Gastroesophageal sphincter (tissue), 4 donors: Measurements from ENCODE around the gene CNTNAP2. TPM values are rescaled to one million over a fixed set of nuclear protein-coding genes. Genes with fewer than 3 reads are reported as not detected.

Experiments used
- ATAC-seq: fragments of 150-250 bp; one replicate; pipeline ENCODE4 v1.9.1; 2016; ENCODE audit warnings: mild to moderate bottlenecking, moderate library complexity
- H3K27ac ChIP-seq, 4 donors: fragments of 200-600 bp; sonication (generic) in 3 of 4; 1 replicate in 3 of 4; 2 replicates in 1 of 4; pipeline ENCODE4 v1.5.1; 2016 to 2019
- H3K27me3 ChIP-seq: fragments of 200-600 bp; sonication (generic); one replicate; pipeline ENCODE4 v1.5.1; 2019
- H3K36me3 ChIP-seq, 2 donors: fragments of 200-600 bp; sonication (generic); one replicate each; pipeline ENCODE4 v1.5.1; 2019; ENCODE audit warnings: control low read depth in 1 of 2
- H3K4me1 ChIP-seq, 3 donors: fragments of 200-600 bp; sonication (generic); 1 replicate in 2 of 3; 2 replicates in 1 of 3; pipeline ENCODE4 v1.5.1; 2016 to 2019; ENCODE audit warnings: control low read depth in 2 of 3
- H3K4me3 ChIP-seq, 2 donors: fragments of 200-600 bp; sonication (generic); one replicate each; pipeline ENCODE4 v1.5.1; 2019; ENCODE audit warnings: mild to moderate bottlenecking in 1 of 2, moderate library complexity in 1 of 2
- H3K9me3 ChIP-seq, 3 donors: fragments of 200-600 bp; sonication (generic); one replicate each; pipeline ENCODE4 v1.5.1; 2017 to 2019; ENCODE audit warnings: control low read depth in 2 of 3
- CTCF ChIP-seq, 4 experiments: fragments of 200-600 bp in 2 of 4; fragments of 450-650 bp in 2 of 4; sonication (generic) in 1 of 4; IDR thresholded peaks; one replicate each; pipeline ENCODE4 v1.5.1; 2017 to 2019; ENCODE audit warnings: antibody characterized with exemption in 4 of 4, mild to moderate bottlenecking in 2 of 4, moderate library complexity in 2 of 4
- EP300 ChIP-seq: sonication (generic); formaldehyde crosslinking; IDR thresholded peaks from one replicate; pipeline ENCODE4 v1.6.1; 2017; ENCODE audit warnings: antibody characterized with exemption, mild to moderate bottlenecking
- POLR2A ChIP-seq, 2 donors: fragments of 450-650 bp; IDR thresholded peaks; one replicate each; pipeline ENCODE4 v1.6.1; 2017; ENCODE audit warnings: antibody characterized with exemption in 2 of 2, mild to moderate bottlenecking in 2 of 2, moderate library complexity in 1 of 2
- POLR2AphosphoS5 ChIP-seq: sonication (generic); formaldehyde crosslinking; IDR thresholded peaks from one replicate; pipeline ENCODE4 v1.6.1; 2017; ENCODE audit warnings: antibody characterized with exemption
- WGBS, 2 donors: methylation state at CpG; one replicate each; pipeline ENCODE4 v1.1.5; 2018; ENCODE audit warnings: low coverage in 1 of 2; 5-methylcytosine and 5-hydroxymethylcytosine counted together
- total RNA-seq, 4 donors: library from RNA; depleted of rRNA; stranded (reverse); fragments of >200 nt; gene quantifications; one replicate each; pipeline ENCODE4 v1.1.0, GENCODE V29; 2016

CNTNAP2 gene
- total RNA-seq, 4 donors from 2014 or later: 1.5 to 8.9 (median 3.2) TPM

DNA sequence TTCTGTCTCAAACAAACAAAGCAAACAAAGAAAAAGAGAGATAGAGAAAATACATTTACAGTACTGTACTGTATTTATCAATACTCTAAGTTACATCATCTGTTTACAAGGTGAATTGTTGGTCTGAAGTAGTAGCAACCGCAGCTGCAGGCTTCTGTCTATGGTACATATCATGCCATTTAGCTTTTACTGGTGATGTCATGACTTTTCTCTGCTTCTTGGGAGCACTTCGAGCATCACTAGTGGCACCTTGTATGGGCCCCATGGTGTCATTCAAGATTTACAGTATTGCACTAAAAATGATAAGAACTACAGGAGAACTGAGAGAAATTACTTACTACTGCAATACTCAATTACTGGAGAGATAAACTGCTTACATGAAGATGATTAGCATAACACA lies 826.9 kb downstream of the CNTNAP2 start:
- Histone ChIP-seq H3K4me3 (no peak overlapping the region), H3K36me3 (no peaks in the 10 kb centered on the region), H3K4me1 (no peaks in the 10 kb centered on the region), H3K9me3 (no peaks in the 10 kb centered on the region), H3K27me3 (no peaks in the 10 kb centered on the region), H3K27ac (no peak overlapping the region)
- WGBS, 2 donors: 73 to 85% methylated on average over 2 of the region's 2 CpGs
- TF ChIP-seq CTCF (IDR thresholded peaks at IDR 0.05) (no peak), POLR2AphosphoS5 (no peak), POLR2A (IDR thresholded peaks at IDR 0.05) (no peak), EP300 (no peak)
- ATAC-seq: no peak

- no peaks in the 10 kb centered on the region for H3K36me3 ChIP-seq
- no peaks in the 10 kb centered on the region for H3K9me3 ChIP-seq
- ATAC-seq: no peak
- no peaks in the 10 kb centered on the region for H3K4me1 ChIP-seq
- H3K4me3 ChIP-seq: no peak overlapping the region
- H3K27me3 ChIP-seq: no peaks in the 10 kb centered on the region
- WGBS, 2 donors: 64% methylated on average over 1 of the region's 1 CpG; no CpG with 5 or more reads in 1 of the 2 donors
- no peak for TF ChIP-seq POLR2A (IDR thresholded peaks at IDR 0.05)
- no peak for TF ChIP-seq POLR2AphosphoS5
- no peak for TF ChIP-seq CTCF (IDR thresholded peaks at IDR 0.05)
- no peak for TF ChIP-seq EP300
- no peak overlapping the region for H3K27ac ChIP-seq
Observed at GRCh38 chr7:146948703-146949102, 832.1 kb downstream of the CNTNAP2 start.

DNA sequence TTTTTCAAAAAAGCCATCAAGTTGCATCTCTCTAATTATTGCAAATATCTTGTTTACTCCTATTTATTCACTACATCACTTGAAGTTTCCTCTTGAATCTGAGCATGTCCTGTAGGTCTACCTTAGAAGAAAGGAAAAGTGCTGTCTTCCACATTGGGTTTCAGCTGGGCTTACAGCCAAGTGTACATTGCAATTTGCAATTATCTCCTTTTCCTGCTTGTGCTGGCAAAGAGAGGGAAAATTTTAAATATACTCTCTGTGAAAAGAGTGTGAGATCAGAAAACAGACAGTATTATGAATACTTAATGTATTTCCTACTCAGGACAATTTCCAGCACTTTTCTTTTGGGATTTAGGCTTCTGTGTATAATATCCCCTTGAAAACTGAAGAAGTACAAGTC lies 839.7 kb downstream of the CNTNAP2 start:
- no peaks in the 10 kb centered on the region for H3K36me3 ChIP-seq
- TF ChIP-seq EP300 (no peak), POLR2AphosphoS5 (no peak), POLR2A (IDR thresholded peaks at IDR 0.05) (no peak), CTCF (IDR thresholded peaks at IDR 0.05) (no peak)
- H3K4me3 ChIP-seq: no peak overlapping the region
- ATAC-seq: no peak
- H3K9me3 ChIP-seq: no peaks in the 10 kb centered on the region
- no peaks in the 10 kb centered on the region for H3K4me1 ChIP-seq
- H3K27ac ChIP-seq: no peak overlapping the region
- no peaks in the 10 kb centered on the region for H3K27me3 ChIP-seq

GRCh38 chr7:146956853-146957252 lies 840.3 kb downstream of the CNTNAP2 start:
- no peaks in the 10 kb centered on the region for H3K9me3 ChIP-seq

More at GRCh38 chr7:146956853-146957252, 840.3 kb downstream of the CNTNAP2 start:
- Histone ChIP-seq H3K36me3 (no peaks in the 10 kb centered on the region), H3K4me3 (no peak overlapping the region), H3K4me1 (no peaks in the 10 kb centered on the region), H3K27ac (no peak overlapping the region), H3K27me3 (no peaks in the 10 kb centered on the region)
- TF ChIP-seq POLR2A (IDR thresholded peaks at IDR 0.05) (no peak), POLR2AphosphoS5 (no peak), CTCF (IDR thresholded peaks at IDR 0.05) (no peak), EP300 (no peak)
- no peak for ATAC-seq
- 39 to 45% methylated on average over 2 to 3 of the region's 3 CpGs for WGBS, 2 donors
